ENCODE data around the gene ZNF410. TPM values are rescaled to one million over a fixed set of nuclear protein-coding genes. Genes with fewer than 3 reads are reported as not detected.

Gene ZNF410
- total and polyA plus RNA-seq, 2 donors (not counting 3 experiments of a cell fraction or from before 2014, with no cell fraction given), result 21.8 to 45.0 TPM

DNA sequence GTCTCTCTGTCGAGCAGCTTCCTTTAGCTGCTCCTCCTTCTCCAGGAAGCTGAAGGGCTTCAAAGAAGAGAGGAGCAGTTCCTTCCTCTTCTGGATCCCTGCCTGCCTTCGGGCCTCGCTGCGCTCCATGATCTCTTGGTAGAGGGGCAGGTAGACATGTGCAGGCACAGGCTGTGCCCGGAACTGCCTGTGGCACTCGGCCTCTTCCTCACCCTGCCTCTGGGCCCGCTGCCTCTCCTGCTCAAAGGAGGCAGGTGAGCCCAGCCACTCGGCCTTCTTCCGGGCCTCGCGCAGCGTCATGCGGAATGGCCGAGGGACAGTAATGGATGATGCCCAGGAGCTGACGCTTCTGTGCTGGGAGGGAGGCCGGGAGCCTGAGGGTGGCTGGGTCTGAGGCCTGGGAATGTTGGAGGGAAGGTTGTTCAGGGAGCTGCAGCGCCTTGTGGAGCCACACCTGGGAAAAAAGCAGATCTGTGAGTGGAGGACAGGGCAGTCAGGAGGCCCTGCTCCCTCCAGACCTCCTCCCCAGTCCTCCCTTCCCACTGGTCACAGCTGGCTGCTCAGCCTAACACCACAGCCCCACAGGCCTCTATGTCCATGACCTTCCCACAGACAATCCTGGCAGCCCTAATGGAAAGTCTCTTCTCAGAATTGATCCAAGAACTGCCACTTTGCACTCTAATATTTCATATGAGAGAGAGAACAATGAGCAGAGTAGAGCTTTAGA, 57.9 kb downstream of the ZNF410 start:
- CTCF ChIA-PET, result interaction anchor here (4.0 kb wide), 1 partner anchor 9 kb away, joined by 20 read pairs; no protein-coding TSS in a partner anchor
- no peak overlapping the region for H2AFZ ChIP-seq (ENCODE audit: low read depth, low read length)
- no peaks in the 10 kb centered on the region for H3K79me2 ChIP-seq (ENCODE audit: control insufficient read depth, insufficient read depth, low read length)
- no peaks in the 10 kb centered on the region for H3K27me3 ChIP-seq (ENCODE audit: control insufficient read depth in 2 of 2, insufficient read depth in 2 of 2, low read length in 2 of 2)
- TF ChIP-seq, protein P1, sequence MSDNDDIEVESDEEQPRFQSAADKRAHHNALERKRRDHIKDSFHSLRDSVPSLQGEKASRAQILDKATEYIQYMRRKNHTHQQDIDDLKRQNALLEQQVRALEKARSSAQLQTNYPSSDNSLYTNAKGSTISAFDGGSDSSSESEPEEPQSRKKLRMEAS (IDR thresholded peaks at IDR 0.05; ENCODE audit: insufficient read depth, insufficient read length), result no peak
- BruUV-seq (replicated peaks), result no TSS peak
- H3K9ac ChIP-seq (replicated peaks; ENCODE audit: extremely low read depth, insufficient read depth, low read length), result no peak overlapping the region
- DNase-seq (ENCODE audit: low read depth, low spot score) (no peak), FAIRE-seq (no peak)
- H3K4me2 ChIP-seq (ENCODE audit: insufficient read depth, low read length), result no peak overlapping the region
- POLR2A ChIA-PET, result no interaction called here
- no peaks in the 10 kb centered on the region for H3K9me3 ChIP-seq (replicated peaks; ENCODE audit: control insufficient read depth, insufficient read depth, low read length)
- H3K4me1 ChIP-seq (ENCODE audit: control insufficient read depth, extremely low read depth, insufficient read depth, low read length), result no peaks in the 10 kb centered on the region
- H3K36me3 ChIP-seq (ENCODE audit: control insufficient read depth in 2 of 2, extremely low read depth in 1 of 2, insufficient read depth in 2 of 2, low read length in 2 of 2), result peaks cover 0 to 14% of the 10 kb centered on the region in 2 experiments
- H3K9me1 ChIP-seq (replicated peaks; ENCODE audit: control insufficient read depth, extremely low read depth, insufficient read depth, low read length), result no peaks in the 10 kb centered on the region
- dilution Hi-C loops (cut with MboI; ENCODE audit: extremely low pct_ligation_motif_present, low sequenced_read_pairs) (no loop called here), intact Hi-C loops (cut with micrococcal nuclease) (no loop called here)
- no peaks in the 10 kb centered on the region for H4K20me1 ChIP-seq (replicated peaks; ENCODE audit: control insufficient read depth, extremely low read depth, insufficient read depth, low read length)
- H3K27ac ChIP-seq (ENCODE audit: insufficient read depth, low read depth, low read length), result no peak overlapping the region
- no peak overlapping the region for H3K4me3 ChIP-seq (replicated peaks in 1 of 3; ENCODE audit: insufficient read depth in 1 of 3, low read depth in 1 of 3, low read length in 3 of 3)

DNA sequence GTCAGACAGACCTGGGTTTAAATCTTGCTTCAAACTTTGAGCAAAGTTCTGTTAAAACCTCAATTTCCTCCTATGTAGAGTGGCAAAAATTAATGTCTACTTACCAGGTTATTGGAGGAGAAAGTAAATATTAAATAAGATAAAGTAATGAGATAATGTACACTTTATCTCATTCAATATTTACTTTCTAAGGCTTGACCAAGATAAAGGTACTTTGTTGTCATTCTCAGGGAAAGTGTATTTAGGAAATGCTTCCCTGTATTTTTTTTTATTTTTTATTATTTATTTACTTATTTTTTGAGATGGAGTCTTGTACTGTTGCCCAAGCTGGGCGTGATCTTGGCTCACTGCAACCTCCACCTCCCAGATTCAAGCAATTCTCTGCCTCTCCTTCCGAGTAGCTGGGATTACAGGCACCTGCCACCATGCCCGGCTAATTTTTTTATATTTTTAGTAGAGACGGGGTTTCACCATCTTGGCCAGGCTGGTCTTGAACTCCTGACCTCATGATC, 58.6 kb downstream of the ZNF410 start:
- intact Hi-C loops (cut with micrococcal nuclease), result no loop called here
- H3K36me3 ChIP-seq (ENCODE audit: control insufficient read depth in 2 of 2, extremely low read depth in 1 of 2, insufficient read depth in 2 of 2, low read length in 2 of 2), result peaks cover 0 to 14% of the 10 kb centered on the region in 2 experiments
- H3K9me3 ChIP-seq (replicated peaks; ENCODE audit: control insufficient read depth, insufficient read depth, low read length), result no peaks in the 10 kb centered on the region
- H3K79me2 ChIP-seq (ENCODE audit: control insufficient read depth, insufficient read depth, low read length), result no peaks in the 10 kb centered on the region
- BruUV-seq (replicated peaks), result no TSS peak
- DNase-seq (ENCODE audit: low read depth, low spot score) (no peak), FAIRE-seq (peak; percentile 55)
- H3K27ac ChIP-seq (ENCODE audit: insufficient read depth, low read depth, low read length), result no peak overlapping the region
- no peaks in the 10 kb centered on the region for H3K27me3 ChIP-seq (ENCODE audit: control insufficient read depth in 2 of 2, insufficient read depth in 2 of 2, low read length in 2 of 2)
- H3K9me1 ChIP-seq (replicated peaks; ENCODE audit: control insufficient read depth, extremely low read depth, insufficient read depth, low read length), result no peaks in the 10 kb centered on the region
- POLR2A ChIA-PET, result no interaction called here
- CTCF ChIA-PET, result interaction anchor here (4.0 kb wide), 1 partner anchor 9 kb away, joined by 20 read pairs; no protein-coding TSS in a partner anchor
- H3K4me2 ChIP-seq (ENCODE audit: insufficient read depth, low read length), result no peak overlapping the region
- no peak overlapping the region for H3K9ac ChIP-seq (replicated peaks; ENCODE audit: extremely low read depth, insufficient read depth, low read length)
- no peak overlapping the region for H3K4me3 ChIP-seq (replicated peaks in 1 of 3; ENCODE audit: insufficient read depth in 1 of 3, low read depth in 1 of 3, low read length in 3 of 3)
- dilution Hi-C loops (cut with MboI; ENCODE audit: extremely low pct_ligation_motif_present, low sequenced_read_pairs), result no loop called here
- no peak for TF ChIP-seq FOS (IDR thresholded peaks at IDR 0.05; ENCODE audit: borderline replicate concordance, insufficient read depth, low read length)
- TF ChIP-seq, protein P2, sequence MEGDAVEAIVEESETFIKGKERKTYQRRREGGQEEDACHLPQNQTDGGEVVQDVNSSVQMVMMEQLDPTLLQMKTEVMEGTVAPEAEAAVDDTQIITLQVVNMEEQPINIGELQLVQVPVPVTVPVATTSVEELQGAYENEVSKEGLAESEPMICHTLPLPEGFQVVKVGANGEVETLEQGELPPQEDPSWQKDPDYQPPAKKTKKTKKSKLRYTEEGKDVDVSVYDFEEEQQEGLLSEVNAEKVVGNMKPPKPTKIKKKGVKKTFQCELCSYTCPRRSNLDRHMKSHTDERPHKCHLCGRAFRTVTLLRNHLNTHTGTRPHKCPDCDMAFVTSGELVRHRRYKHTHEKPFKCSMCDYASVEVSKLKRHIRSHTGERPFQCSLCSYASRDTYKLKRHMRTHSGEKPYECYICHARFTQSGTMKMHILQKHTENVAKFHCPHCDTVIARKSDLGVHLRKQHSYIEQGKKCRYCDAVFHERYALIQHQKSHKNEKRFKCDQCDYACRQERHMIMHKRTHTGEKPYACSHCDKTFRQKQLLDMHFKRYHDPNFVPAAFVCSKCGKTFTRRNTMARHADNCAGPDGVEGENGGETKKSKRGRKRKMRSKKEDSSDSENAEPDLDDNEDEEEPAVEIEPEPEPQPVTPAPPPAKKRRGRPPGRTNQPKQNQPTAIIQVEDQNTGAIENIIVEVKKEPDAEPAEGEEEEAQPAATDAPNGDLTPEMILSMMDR (IDR thresholded peaks at IDR 0.05; ENCODE audit: extremely low read depth in 1 of 2, insufficient read depth in 1 of 2, low read depth in 1 of 2, low read length in 2 of 2), result no peak
- no peak for TF ChIP-seq JUN (IDR thresholded peaks at IDR 0.05; ENCODE audit: borderline replicate concordance, insufficient read depth, insufficient read length, low read depth)
- no peak for TF ChIP-seq POLR2AphosphoS5 (IDR thresholded peaks at IDR 0.05; ENCODE audit: insufficient read depth, low read depth, low read length)
- TF ChIP-seq, protein P1 (IDR thresholded peaks at IDR 0.05; ENCODE audit: insufficient read depth, insufficient read length), result no peak
- TF ChIP-seq POLR2A (IDR thresholded peaks at IDR 0.05; ENCODE audit: low read depth, low read length), result no peak
- no peaks in the 10 kb centered on the region for H4K20me1 ChIP-seq (replicated peaks; ENCODE audit: control insufficient read depth, extremely low read depth, insufficient read depth, low read length)
- no peaks in the 10 kb centered on the region for H3K4me1 ChIP-seq (ENCODE audit: control insufficient read depth, extremely low read depth, insufficient read depth, low read length)
- no peak overlapping the region for H2AFZ ChIP-seq (ENCODE audit: low read depth, low read length)

Data from endothelial cell of umbilical vein (primary cell).